Measurements from ENCODE around the gene NDUFB11. TPM values are rescaled to one million over a fixed set of nuclear protein-coding genes. Genes with fewer than 3 reads are reported as not detected.

Gene NDUFB11
- total and polyA plus RNA-seq, 2 donors (not counting 1 experiment from before 2014, with no cell fraction given) = 38.9 to 72.7 TPM

- no peaks in the 10 kb centered on the region for H3K36me3 ChIP-seq (ENCODE audit: control insufficient read depth, insufficient read depth, low read length)
- peak; percentile 24 to 41 for TF ChIP-seq CTCF (conservative IDR thresholded peaks at IDR 0.05 in 1 of 2, IDR thresholded peaks at IDR 0.05 in 1 of 2; ENCODE audit: low read depth in 1 of 2, low read length in 2 of 2)
- TF ChIP-seq EZH2 (IDR thresholded peaks at IDR 0.05; ENCODE audit: low read length, missing control alignments) = no peak
- no peaks in the 10 kb centered on the region for H4K20me1 ChIP-seq (ENCODE audit: control insufficient read depth, extremely low read depth, insufficient read depth, low read length)
These were observed 51.3 kb downstream of the NDUFB11 start for GRCh38 chrX:47093248-47093647.

More at GRCh38 chrX:47093248-47093647, 51.3 kb downstream of the NDUFB11 start:
- Histone ChIP-seq H3K27ac (ENCODE audit: insufficient read depth, low read length) (no peak overlapping the region), H3K4me3 (replicated peaks in 1 of 4; ENCODE audit: control extremely low read depth in 1 of 4, insufficient read depth in 1 of 4, low read depth in 3 of 4, low read length in 4 of 4) (no peak overlapping the region), H3K79me2 (ENCODE audit: control insufficient read depth, insufficient read depth, low read length) (no peaks in the 10 kb centered on the region), H3K9me3 (ENCODE audit: control insufficient read depth, insufficient read depth, low read depth, low read length) (no peaks in the 10 kb centered on the region), H3K4me1 (ENCODE audit: control insufficient read depth, extremely low read depth, insufficient read depth, low read length) (no peaks in the 10 kb centered on the region), H3K4me2 (ENCODE audit: extremely low read depth, insufficient read depth, low read length) (no peak overlapping the region), H3K27me3 (ENCODE audit: control insufficient read depth, insufficient read depth, low read length) (no peaks in the 10 kb centered on the region), H3K9ac (ENCODE audit: insufficient read depth, low read length) (no peak overlapping the region), H2AFZ (ENCODE audit: low read length) (no peak overlapping the region)
- DNase-seq (ENCODE audit: low read depth in 2 of 2) = peak; percentile 24 to 65

Other genes with a start within 250 kb of the NDUFB11 start
- gene JADE3, start 232.3 kb downstream of the NDUFB11 start, total RNA-seq = 4.1 and 5.3 TPM in 2 replicates
- 3.7 and 5.1 TPM in 2 replicates for gene JADE3, start 232.3 kb downstream of the NDUFB11 start, polyA plus RNA-seq
- gene RGN, start 66.3 kb downstream of the NDUFB11 start, total RNA-seq = 15.4 and 23.8 TPM in 2 replicates
- gene RGN, start 66.3 kb downstream of the NDUFB11 start, polyA plus RNA-seq = 7.0 and 7.4 TPM in 2 replicates
- 39.5 and 50.0 TPM in 2 replicates for gene RBM10, start 519 bp upstream of the NDUFB11 start, total RNA-seq
- gene RBM10, start 519 bp upstream of the NDUFB11 start, polyA plus RNA-seq = 14.9 and 21.2 TPM in 2 replicates
- 75.2 and 135 TPM in 2 replicates for gene UBA1, start 49.1 kb upstream of the NDUFB11 start, total RNA-seq
- 158 and 303 TPM in 2 replicates for gene UBA1, start 49.1 kb upstream of the NDUFB11 start, polyA plus RNA-seq
- 34.2 and 57.6 TPM in 2 replicates for gene CDK16, start 74.0 kb upstream of the NDUFB11 start, total RNA-seq
- gene CDK16, start 74.0 kb upstream of the NDUFB11 start, polyA plus RNA-seq = 104 and 135 TPM in 2 replicates
- 37.0 and 47.9 TPM in 2 replicates for gene USP11, start 88.3 kb upstream of the NDUFB11 start, total RNA-seq
- gene USP11, start 88.3 kb upstream of the NDUFB11 start, polyA plus RNA-seq = 24.6 and 26.1 TPM in 2 replicates
- 0.17 and 0.26 TPM in 2 replicates for gene ZNF157, start 225.9 kb upstream of the NDUFB11 start, total RNA-seq
- 0.02 TPM in 1 of 2 replicates, not detected in the other for gene ZNF157, start 225.9 kb upstream of the NDUFB11 start, polyA plus RNA-seq

Data from fibroblast of lung (primary cell).